ENCODE results near the gene CLBA1. TPM values are rescaled to one million over a fixed set of nuclear protein-coding genes. Genes with fewer than 3 reads are reported as not detected.

The CLBA1 gene
- total RNA-seq, 1 experiment from 2014 or later: 14.8 TPM

DNA sequence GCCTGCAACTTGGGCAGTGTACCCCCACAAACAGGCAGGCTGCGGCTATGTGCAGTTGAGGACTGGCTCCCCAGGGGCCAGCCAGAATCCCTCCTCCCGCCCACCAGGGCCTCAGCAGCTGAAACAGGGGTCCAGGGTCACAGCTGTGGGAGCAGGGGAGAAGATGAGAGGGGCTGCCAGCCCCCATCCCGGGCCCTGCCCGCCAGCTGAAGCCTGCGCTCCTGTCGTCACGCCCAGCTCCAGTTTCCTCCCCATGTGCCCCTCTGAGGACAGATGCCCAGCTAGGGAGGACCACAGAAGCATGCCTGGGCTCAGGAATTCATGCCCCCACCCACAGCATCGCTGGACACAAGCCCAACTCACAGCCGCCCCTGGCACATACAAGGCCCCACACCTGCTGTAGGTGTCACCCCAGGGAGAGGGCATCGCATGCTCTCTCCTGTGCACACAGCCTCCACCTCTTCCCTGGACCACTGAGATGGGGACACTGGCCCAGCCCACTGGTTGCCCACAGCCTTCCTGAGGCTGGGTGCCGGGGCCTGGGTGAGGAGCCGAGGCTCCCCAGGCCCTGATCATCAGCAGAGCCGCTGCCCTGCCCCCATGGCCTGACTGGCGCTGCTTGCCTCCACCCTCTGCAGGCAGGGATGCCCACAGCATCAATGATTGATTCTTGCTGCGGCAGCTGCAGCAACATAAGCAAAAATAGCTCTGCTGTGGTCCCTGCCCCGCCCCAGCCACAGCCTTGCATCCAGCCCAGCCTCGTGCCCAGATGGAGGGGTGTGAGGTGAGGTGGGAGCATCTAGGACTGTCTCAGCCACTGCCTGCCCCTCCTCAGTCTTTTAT lies 3.7 kb upstream of the CLBA1 start:
- DNase-seq (ENCODE audit: low read depth, low spot score): no peak
- RAD21 ChIA-PET (ENCODE audit: low non-redundant PET in 1 of 2, low total read pairs in 2 of 2, uncharacterized antibody in 2 of 2, unreplicated experiment in 2 of 2): no interaction called here
- Histone ChIP-seq H3K9me3 (ENCODE audit: control insufficient read depth in 1 of 2, insufficient read depth in 1 of 2, low read depth in 1 of 2, low read length in 2 of 2) (no peaks in the 10 kb centered on the region), H3K4me3 (replicated peaks in 1 of 2; ENCODE audit: low read depth in 1 of 2, low read length in 2 of 2) (no peak overlapping the region), H3K27me3 (ENCODE audit: insufficient read depth, low read length) (no peaks in the 10 kb centered on the region), H3K36me3 (ENCODE audit: control insufficient read depth in 1 of 2, insufficient read depth in 2 of 2, low read length in 2 of 2) (no peaks in the 10 kb centered on the region), H3K9me2 (ENCODE audit: insufficient read depth) (no peaks in the 10 kb centered on the region), H3K4me2 (ENCODE audit: low read length) (no peak overlapping the region), H3K9ac (ENCODE audit: low read length) (no peak overlapping the region), H3K79me2 (ENCODE audit: insufficient read depth, low read length) (peaks cover 4% of the 10 kb centered on the region; the same call in 1 of the 2 replicates), H4K20me1 (ENCODE audit: insufficient read depth) (no peaks in the 10 kb centered on the region), H2AFZ (ENCODE audit: low read depth, low read length, poor library complexity, severe bottlenecking) (no peak overlapping the region), H3K4me1 (ENCODE audit: control insufficient read depth in 1 of 2, insufficient read depth in 2 of 2, low read length in 2 of 2) (peaks cover 30 to 52% of the 10 kb centered on the region in 2 experiments), H3K27ac (ENCODE audit: low read depth, low read length) (no peak overlapping the region)
- no peak for ATAC-seq
- no TSS peak for BruUV-seq (replicated peaks)
- CTCF ChIA-PET: no interaction called here
- intact Hi-C loops (cut with micrococcal nuclease): no loop called here
- POLR2A ChIA-PET: no interaction called here
- TF ChIP-seq ZBTB33 (IDR thresholded peaks at IDR 0.05; ENCODE audit: extremely low read depth, insufficient replicate concordance, low read length): no peak
- no peak for TF ChIP-seq ELF1 (IDR thresholded peaks at IDR 0.05; ENCODE audit: borderline replicate concordance, low read depth)
- no peak for TF ChIP-seq SRF (IDR thresholded peaks at IDR 0.05; ENCODE audit: low read depth)
- no peak for TF ChIP-seq ZNF274 (IDR thresholded peaks at IDR 0.05; ENCODE audit: low read depth, low read length)
- no peak for TF ChIP-seq TCF7L2 (IDR thresholded peaks at IDR 0.05; ENCODE audit: borderline replicate concordance, extremely low read depth, insufficient read depth, insufficient read length)
- TF ChIP-seq JUND (IDR thresholded peaks at IDR 0.05): no peak
- TF ChIP-seq RAD21 (IDR thresholded peaks at IDR 0.05; ENCODE audit: low read depth): no peak
- no peak for TF ChIP-seq EZH2 (IDR thresholded peaks at IDR 0.05)
- TF ChIP-seq EZH2phosphoT487 (IDR thresholded peaks at IDR 0.05; ENCODE audit: borderline replicate concordance): no peak
- no peak for TF ChIP-seq YY1 (IDR thresholded peaks at IDR 0.05; ENCODE audit: extremely low read depth, insufficient replicate concordance, low read depth, low read length)
- no peak for TF ChIP-seq MAX (IDR thresholded peaks at IDR 0.05)
- TF ChIP-seq SIN3A (IDR thresholded peaks at IDR 0.05; ENCODE audit: low read depth): no peak
- TF ChIP-seq POLR2AphosphoS5 (IDR thresholded peaks at IDR 0.05; ENCODE audit: low read depth, low read length): no peak
- TF ChIP-seq CEBPB (IDR thresholded peaks at IDR 0.05; ENCODE audit: low read depth): no peak
- no peak for TF ChIP-seq POLR2A (IDR thresholded peaks at IDR 0.05; ENCODE audit: borderline replicate concordance, extremely low read depth, insufficient read depth, insufficient read length)
- TF ChIP-seq, protein P1, sequence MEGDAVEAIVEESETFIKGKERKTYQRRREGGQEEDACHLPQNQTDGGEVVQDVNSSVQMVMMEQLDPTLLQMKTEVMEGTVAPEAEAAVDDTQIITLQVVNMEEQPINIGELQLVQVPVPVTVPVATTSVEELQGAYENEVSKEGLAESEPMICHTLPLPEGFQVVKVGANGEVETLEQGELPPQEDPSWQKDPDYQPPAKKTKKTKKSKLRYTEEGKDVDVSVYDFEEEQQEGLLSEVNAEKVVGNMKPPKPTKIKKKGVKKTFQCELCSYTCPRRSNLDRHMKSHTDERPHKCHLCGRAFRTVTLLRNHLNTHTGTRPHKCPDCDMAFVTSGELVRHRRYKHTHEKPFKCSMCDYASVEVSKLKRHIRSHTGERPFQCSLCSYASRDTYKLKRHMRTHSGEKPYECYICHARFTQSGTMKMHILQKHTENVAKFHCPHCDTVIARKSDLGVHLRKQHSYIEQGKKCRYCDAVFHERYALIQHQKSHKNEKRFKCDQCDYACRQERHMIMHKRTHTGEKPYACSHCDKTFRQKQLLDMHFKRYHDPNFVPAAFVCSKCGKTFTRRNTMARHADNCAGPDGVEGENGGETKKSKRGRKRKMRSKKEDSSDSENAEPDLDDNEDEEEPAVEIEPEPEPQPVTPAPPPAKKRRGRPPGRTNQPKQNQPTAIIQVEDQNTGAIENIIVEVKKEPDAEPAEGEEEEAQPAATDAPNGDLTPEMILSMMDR (IDR thresholded peaks at IDR 0.05 in 2 of 3, conservative IDR thresholded peaks at IDR 0.05 in 1 of 3; ENCODE audit: borderline replicate concordance in 1 of 3, insufficient read depth in 1 of 3, low read depth in 2 of 3, low read length in 2 of 3): no peak
- TF ChIP-seq EGR1 (IDR thresholded peaks at IDR 0.05; ENCODE audit: low read depth): no peak
- TF ChIP-seq SP1 (IDR thresholded peaks at IDR 0.05; ENCODE audit: low read depth): no peak
- TF ChIP-seq, protein P2, sequence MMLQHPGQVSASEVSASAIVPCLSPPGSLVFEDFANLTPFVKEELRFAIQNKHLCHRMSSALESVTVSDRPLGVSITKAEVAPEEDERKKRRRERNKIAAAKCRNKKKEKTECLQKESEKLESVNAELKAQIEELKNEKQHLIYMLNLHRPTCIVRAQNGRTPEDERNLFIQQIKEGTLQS (IDR thresholded peaks at IDR 0.05): no peak

All from HCT116 (cell line).